AG09319 (cell line): ENCODE results near the gene RAB3GAP1.
"Not testable (repeated sequence)": the region's sequence is repeated elsewhere in the genome, so short reads cannot be mapped to it uniquely, and the experiment has no call there.

Experiments used
- DNase-seq: peaks from one replicate; pipeline ENCODE4 v3.0.0-alpha.2; 2010; ENCODE audit warnings: low read depth; ENCODE audit errors: extremely low read depth
- CTCF ChIP-seq: IDR thresholded peaks from 2 replicates; pipeline ENCODE4 v1.5.1; 2011; ENCODE audit warnings: low read depth, mild to moderate bottlenecking, inconsistent platforms, low read length, moderate library complexity

RAB3GAP1 gene

GRCh38 chr2:135094508-135094907 is 42.4 kb downstream of the RAB3GAP1 start:
- no peak for TF ChIP-seq CTCF
- DNase-seq = no peak

GRCh38 chr2:135095591-135095990 is 43.5 kb downstream of the RAB3GAP1 start:
- DNase-seq = no peak
- TF ChIP-seq CTCF = no peak

GRCh38 chr2:135096665-135097446 is 44.8 kb downstream of the RAB3GAP1 start:
- no peak for TF ChIP-seq CTCF
- no peak for DNase-seq

GRCh38 chr2:135097532-135098231 is 45.6 kb downstream of the RAB3GAP1 start:
- no peak for TF ChIP-seq CTCF
- no peak for DNase-seq

- TF ChIP-seq CTCF = no peak
- no peak for DNase-seq
These were observed 47.9 kb downstream of the RAB3GAP1 start for GRCh38 chr2:135099802-135100483.

GRCh38 chr2:135103843-135104242 is 51.8 kb downstream of the RAB3GAP1 start:
- no peak for TF ChIP-seq CTCF
- DNase-seq = no peak

GRCh38 chr2:135105513-135106316 is 53.6 kb downstream of the RAB3GAP1 start:
- DNase-seq = not testable (repeated sequence)
